ENCODE measurements around the gene ITGBL1. TPM values are rescaled to one million over a fixed set of nuclear protein-coding genes. Genes with fewer than 3 reads are reported as not detected.

Gene ITGBL1
- polyA plus RNA-seq, 1 experiment, result 73.7 TPM

DNA sequence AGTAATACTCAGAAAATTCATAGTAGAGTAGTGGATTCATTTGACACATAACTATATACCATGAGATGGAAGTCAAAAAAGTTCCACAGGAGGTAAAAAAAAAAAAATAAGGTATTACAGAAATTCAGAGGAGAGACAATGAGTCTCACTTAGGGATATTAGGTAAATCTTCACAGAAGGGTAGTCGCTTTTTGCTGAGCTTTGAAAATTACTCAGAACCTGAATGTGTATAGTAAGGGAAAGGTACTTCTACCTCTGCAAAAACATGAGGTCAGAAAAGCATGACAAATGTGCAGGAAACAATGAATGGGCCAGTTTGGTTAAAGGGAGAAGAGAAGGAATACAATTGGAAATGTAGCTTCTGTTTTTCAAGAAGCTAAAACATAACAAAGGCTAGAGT is 250.6 kb downstream of the ITGBL1 start:
- H3K36me3 ChIP-seq (ENCODE audit: control insufficient read depth, insufficient read depth, low read length), result no peaks in the 10 kb centered on the region
- CTCF ChIA-PET, result interaction anchor here (0.7 to 1.1 kb wide), 2 partner anchors 189 to 1707 kb away, joined by 3 read pairs; no protein-coding TSS in a partner anchor
- TF ChIP-seq, protein P1, sequence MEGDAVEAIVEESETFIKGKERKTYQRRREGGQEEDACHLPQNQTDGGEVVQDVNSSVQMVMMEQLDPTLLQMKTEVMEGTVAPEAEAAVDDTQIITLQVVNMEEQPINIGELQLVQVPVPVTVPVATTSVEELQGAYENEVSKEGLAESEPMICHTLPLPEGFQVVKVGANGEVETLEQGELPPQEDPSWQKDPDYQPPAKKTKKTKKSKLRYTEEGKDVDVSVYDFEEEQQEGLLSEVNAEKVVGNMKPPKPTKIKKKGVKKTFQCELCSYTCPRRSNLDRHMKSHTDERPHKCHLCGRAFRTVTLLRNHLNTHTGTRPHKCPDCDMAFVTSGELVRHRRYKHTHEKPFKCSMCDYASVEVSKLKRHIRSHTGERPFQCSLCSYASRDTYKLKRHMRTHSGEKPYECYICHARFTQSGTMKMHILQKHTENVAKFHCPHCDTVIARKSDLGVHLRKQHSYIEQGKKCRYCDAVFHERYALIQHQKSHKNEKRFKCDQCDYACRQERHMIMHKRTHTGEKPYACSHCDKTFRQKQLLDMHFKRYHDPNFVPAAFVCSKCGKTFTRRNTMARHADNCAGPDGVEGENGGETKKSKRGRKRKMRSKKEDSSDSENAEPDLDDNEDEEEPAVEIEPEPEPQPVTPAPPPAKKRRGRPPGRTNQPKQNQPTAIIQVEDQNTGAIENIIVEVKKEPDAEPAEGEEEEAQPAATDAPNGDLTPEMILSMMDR (IDR thresholded peaks at IDR 0.05; ENCODE audit: insufficient read depth, low read depth, low read length), result no peak
- H3K4me3 ChIP-seq (ENCODE audit: low read depth, low read length), result no peak overlapping the region
- H3K27me3 ChIP-seq (ENCODE audit: control insufficient read depth, insufficient read depth, low read length), result no peaks in the 10 kb centered on the region
- POLR2A ChIA-PET, result no interaction called here
- DNase-seq (ENCODE audit: low read depth), result no peak

DNA sequence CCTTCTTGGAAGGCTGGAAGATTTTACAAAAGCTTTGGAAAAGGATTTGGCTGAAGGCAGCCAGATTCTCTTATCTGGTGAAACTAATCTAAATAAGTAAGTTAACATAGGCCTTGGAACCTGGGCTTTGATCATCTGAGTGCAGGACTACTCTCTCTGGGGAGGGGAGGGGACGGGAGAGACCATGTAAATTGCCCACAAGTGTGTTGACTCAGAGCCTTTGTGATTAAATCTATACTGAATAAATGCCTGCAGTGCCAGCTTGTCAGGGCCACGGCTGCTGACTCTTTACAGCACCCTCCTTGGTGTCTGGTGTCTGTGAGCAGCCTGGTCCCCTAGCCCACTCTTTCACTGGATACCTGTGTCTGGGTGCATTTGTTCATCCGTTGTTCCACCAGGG is 251.4 kb downstream of the ITGBL1 start:
- Histone ChIP-seq H3K36me3 (ENCODE audit: control insufficient read depth, insufficient read depth, low read length) (peaks cover 4% of the 10 kb centered on the region; the same call in 1 of the 2 replicates), H3K27me3 (ENCODE audit: control insufficient read depth, insufficient read depth, low read length) (no peaks in the 10 kb centered on the region), H3K4me3 (ENCODE audit: low read depth, low read length) (no peak overlapping the region)
- ChIA-PET POLR2A (no interaction called here), CTCF (interaction anchor here (0.6 to 1.1 kb wide), 2 partner anchors 71 to 190 kb away, joined by 3 read pairs; no protein-coding TSS in a partner anchor)
- TF ChIP-seq, protein P1 (IDR thresholded peaks at IDR 0.05; ENCODE audit: insufficient read depth, low read depth, low read length), result no peak
- DNase-seq (ENCODE audit: low read depth), result no peak

DNA sequence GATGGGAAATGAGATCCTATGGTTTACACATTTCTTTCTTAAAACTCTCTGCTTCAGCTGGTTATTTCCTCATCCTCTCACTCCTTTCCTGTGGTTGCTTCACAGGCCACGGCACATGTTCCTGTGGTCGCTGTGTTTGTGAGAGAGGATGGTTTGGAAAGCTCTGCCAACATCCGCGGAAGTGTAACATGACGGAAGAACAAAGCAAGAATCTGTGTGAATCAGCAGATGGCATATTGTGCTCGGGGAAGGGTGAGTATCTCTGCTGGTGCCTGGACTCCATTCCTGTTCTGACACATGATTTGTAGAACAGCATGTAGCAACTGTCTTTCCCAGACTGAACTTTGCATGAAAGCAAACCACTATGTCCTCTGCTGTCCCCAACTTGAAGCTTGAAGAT is 254.2 kb downstream of the ITGBL1 start:
- peak; percentile 60 for DNase-seq (ENCODE audit: low read depth)
- CTCF ChIA-PET, result no interaction called here
- POLR2A ChIA-PET, result no interaction called here
- TF ChIP-seq, protein P1 (IDR thresholded peaks at IDR 0.05; ENCODE audit: insufficient read depth, low read depth, low read length), result no peak
- Histone ChIP-seq H3K36me3 (ENCODE audit: control insufficient read depth, insufficient read depth, low read length) (peaks cover 4% of the 10 kb centered on the region; the same call in 1 of the 2 replicates), H3K27me3 (ENCODE audit: control insufficient read depth, insufficient read depth, low read length) (no peaks in the 10 kb centered on the region), H3K4me3 (ENCODE audit: low read depth, low read length) (no peak overlapping the region)

DNA sequence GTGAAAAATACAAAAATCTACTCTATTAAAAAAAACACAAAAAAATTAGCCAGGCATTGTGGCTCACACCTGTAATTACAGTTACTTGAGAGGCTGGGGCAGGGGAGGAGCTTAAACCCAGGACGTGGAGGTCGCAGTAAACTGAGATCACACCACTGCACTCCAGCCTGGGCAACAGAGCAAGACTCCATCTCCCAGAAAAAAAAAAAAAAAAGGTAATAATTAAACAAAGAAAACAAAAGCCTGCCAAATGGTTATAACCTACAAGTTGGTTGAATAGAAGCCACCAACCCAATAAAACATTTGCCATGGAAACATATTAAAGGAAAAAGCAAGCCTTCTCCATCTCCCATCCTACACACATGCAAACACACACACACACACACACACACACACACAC is 255.2 kb downstream of the ITGBL1 start:
- ChIA-PET CTCF (interaction anchor here (1.1 kb wide), 1 partner anchor 49 kb away, joined by 3 read pairs; no protein-coding TSS in a partner anchor), POLR2A (no interaction called here)
- H3K4me3 ChIP-seq (ENCODE audit: low read depth, low read length), result no peak overlapping the region
- H3K36me3 ChIP-seq (ENCODE audit: control insufficient read depth, insufficient read depth, low read length), result peaks cover 4% of the 10 kb centered on the region; the same call in 1 of the 2 replicates
- no peaks in the 10 kb centered on the region for H3K27me3 ChIP-seq (ENCODE audit: control insufficient read depth, insufficient read depth, low read length)
- TF ChIP-seq, protein P1 (IDR thresholded peaks at IDR 0.05; ENCODE audit: insufficient read depth, low read depth, low read length), result no peak
- DNase-seq (ENCODE audit: low read depth), result no peak

DNA sequence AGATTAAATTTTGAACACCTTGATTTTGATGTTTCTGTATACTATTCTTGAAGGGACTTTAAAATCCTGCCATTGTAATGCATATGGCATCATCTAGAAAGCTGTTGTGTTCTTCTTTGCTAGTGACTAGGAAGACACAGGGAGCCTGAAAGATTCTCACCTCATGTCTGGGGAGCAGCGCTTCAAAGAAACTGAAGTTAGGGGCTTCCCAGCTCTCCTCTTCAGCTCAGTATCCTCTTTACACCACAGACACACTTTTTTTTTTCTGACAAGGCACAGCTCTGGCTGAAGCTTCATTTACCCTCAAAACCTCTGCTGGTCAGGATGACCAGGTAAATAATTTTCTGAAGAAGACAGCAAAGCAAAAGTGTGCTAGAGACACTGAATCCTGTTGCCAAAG is 255.6 kb downstream of the ITGBL1 start:
- Histone ChIP-seq H3K36me3 (ENCODE audit: control insufficient read depth, insufficient read depth, low read length) (peaks cover 4% of the 10 kb centered on the region; the same call in 1 of the 2 replicates), H3K4me3 (ENCODE audit: low read depth, low read length) (no peak overlapping the region), H3K27me3 (ENCODE audit: control insufficient read depth, insufficient read depth, low read length) (no peaks in the 10 kb centered on the region)
- no peak for DNase-seq (ENCODE audit: low read depth)
- POLR2A ChIA-PET, result no interaction called here
- CTCF ChIA-PET, result interaction anchor here (0.6 to 1.1 kb wide), 2 partner anchors 49 to 193 kb away, joined by 3 read pairs; no protein-coding TSS in a partner anchor
- TF ChIP-seq, protein P1 (IDR thresholded peaks at IDR 0.05; ENCODE audit: insufficient read depth, low read depth, low read length), result no peak
